HG02870 (cell line): Measurements from ENCODE around the gene ZNF835.

ENCODE experiments used
- ATAC-seq: cut with Tn5 transposase; IDR thresholded peaks from one replicate; pipeline ENCODE4 v1.9.1; 2021; ENCODE audit warnings: mild to moderate bottlenecking, moderate library complexity; ENCODE audit not compliant: unreplicated experiment

Gene ZNF835

DNA sequence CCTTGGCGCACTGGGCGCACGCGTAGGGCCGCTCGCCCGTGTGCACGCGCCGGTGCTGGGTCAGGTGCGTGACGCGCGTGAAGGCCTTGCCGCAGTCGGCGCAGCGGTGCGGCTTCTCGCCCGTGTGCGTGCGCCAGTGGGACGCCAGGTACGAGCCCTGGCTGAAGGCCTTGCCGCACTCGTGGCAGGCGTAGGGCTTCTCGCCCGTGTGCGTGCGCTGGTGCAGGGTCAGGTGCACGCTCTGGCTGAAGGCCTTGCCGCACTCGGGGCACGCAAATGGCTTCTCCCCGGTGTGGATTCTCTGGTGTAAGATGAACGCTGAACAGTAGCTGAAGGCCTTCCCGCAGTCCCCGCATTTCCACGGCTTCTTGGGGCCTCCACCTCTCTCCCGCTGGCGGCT lies 7.0 kb downstream of the ZNF835 start:
- no peak for ATAC-seq

DNA sequence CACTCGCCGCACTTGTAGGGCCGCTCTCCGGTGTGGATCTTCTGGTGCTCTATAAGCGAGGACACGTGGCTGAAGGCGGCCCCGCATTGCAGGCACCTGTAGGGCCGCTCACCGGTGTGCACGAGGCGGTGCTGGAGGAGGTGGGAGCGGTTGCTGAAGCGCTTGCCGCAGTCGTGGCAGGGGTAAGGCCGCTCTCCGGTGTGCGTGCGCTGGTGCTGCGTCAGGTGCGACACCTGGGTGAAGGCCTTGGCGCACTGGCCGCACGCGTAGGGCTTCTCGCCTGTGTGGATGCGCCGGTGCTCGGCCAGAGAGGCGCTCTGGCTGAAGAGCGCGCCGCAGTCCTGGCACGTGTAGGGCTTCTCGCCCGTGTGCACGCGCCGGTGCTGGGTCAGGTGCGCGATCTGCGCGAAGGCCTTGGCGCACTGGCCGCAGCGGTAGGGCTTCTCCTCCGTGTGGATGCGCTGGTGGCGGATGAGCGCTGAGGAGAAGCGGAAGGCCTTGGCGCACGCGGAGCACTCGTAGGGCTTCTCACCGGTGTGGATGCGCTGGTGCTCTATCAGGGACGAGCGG lies 7.5 kb downstream of the ZNF835 start:
- ATAC-seq, result no peak

DNA sequence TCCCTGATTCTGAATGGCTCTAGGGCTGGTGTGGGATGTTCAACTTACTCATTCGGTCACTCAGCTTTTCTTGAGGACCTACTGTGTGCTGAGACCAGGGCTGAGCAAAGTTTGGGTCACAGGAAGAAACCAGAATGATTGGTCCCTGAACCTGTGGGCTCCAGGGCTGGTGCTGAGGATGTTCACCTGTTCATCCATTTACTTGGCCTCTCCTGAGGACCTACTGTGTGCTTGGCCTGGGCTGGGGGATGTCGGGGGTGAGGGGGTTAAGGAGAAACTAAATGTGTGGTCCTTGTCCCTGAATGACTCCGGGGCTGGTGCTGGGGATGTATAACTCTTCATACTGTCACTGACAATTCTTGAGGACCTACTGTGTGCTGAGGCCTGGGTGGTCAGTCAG lies 10.3 kb downstream of the ZNF835 start:
- no peak for ATAC-seq

DNA sequence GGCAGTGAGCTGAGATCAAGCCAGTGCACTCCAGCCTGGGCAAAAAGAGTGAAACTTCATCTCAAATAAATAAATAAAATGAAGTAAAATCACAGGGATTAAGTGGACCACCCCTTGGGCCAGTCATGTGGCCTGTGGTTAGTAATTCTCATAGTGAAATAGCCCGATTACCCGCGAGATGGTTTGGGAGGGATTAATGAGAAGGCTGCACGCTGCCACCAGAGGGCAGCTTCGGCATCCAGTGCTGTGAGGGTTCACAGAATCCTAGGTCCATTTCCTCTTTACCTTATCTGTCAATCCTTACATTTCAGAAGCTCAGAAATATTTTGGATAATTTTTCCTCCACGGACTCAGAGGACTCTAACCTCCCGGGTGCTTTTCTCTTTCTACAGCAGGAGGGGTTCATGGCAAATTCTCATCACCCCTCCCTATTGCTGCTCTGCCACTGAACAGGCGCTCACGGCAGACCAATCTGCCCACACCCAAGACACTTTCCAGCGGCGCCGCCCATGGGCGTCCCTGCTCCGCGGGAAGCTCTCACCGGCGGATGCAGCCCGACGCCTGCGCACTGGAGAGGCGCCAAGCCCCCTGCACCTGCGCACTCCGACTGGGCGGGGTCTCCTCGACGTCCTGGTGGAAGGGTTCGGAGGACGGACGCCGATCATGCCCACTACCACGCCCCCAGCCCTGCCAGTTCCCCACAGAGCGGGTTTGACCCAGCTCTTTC lies 11.0 kb downstream of the ZNF835 start:
- ATAC-seq, result no peak

DNA sequence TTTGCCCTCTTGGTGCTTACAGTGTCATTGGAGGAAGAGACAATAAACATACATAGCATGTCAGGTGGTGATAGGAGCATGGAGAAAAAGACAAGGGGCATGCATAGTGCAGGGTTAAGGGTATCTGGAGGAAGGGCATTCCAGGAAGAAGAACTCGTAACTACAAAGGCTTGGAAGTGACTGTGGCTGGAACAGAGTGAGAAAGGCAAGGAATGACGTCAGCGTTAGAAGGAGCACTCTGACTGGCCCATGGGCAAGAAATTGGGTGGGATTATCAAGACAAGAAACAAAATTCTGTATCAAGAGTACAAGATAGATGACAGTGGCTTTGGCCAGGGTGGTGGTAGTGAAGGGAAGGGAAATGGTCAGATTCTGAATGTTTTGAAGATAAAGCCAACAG lies 17.4 kb downstream of the ZNF835 start:
- ATAC-seq, result no peak

DNA sequence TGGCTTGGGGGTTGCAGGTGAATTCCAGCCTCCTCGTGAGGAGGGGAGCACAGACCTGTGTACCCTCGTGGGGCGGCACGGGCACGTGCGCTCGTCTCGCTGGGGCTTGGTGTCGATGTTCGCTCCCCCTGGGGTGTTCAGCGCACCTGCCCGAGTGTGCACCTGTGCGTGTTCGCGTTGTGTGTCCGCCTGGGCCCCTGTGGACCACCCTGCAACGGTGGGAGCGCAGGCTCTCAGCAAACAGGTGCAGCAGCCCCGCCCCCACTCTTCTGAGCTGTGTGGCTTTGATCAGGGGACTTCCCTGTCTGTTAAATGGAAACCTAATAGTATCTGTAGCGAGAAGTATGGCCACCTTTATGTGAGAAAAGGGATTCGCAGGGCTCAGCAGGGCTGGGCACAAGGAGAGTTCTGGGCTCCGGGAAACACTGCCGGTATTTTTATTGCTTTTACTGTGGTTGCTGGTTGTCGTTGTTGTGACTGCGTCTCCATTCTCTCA lies 28.0 kb downstream of the ZNF835 start:
- ATAC-seq, result no peak

DNA sequence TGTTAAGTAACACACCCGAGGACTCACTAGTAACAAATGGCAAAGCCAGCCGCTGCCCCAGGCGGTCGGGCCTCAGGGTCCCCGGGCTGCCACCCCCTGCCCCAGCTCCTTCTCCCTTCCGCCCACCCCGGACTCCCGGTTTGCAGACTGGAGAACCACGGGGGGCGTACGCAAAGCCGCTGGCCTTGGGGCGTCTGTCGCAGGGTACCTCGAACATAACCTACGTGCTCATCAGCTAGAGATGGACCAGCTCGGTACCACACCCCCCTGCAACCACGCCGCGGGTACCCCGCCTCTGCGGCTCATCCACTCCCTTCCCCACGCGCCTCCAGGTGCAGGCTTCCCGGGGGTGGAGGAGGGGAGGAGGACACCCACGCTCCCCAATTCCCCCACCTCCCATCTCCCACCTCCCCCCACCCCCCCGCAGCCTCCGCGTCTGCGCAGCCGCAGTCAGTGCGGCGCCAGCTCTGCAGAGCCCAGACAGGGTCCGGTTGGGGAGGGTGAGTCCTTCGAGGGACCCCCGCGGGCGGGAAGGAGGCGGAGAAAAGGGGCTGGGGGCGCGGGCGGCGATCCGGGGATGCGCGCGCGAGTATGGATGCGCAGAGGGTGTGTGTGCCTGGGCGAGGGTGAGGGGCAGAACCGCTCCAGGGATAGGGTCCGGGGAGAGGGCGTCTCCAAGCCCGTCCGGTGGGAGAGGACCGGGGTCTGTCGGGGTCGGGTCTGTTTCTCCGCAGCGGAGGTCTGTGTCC lies 28.7 kb downstream of the ZNF835 start, which contains the start of gene SMIM17:
SMIM17 (plus strand) TSS at position 449 of the 749 bp plus-strand sequence. CDS start 2,509 bp downstream, outside the sequence.
- no peak for ATAC-seq

DNA sequence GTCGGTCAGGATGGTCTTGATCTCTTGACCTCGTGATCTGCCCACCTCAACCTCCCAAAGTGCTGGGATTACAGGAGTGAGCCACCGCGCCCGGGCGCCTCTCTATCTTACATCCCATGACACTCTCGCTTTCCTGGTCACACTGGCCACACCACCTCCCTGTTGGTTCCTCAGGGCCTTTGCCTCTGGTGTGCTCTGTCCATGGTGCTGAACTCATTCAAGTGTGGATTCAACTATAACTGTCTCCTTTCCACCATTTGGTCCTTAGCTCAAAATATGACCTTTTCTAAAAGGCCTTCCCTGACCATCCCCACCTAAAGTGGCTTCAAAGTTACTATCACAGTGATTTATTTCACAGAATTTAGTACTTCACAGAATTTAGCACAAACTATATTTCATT lies 32.3 kb downstream of the ZNF835 start:
- ATAC-seq, result no peak

DNA sequence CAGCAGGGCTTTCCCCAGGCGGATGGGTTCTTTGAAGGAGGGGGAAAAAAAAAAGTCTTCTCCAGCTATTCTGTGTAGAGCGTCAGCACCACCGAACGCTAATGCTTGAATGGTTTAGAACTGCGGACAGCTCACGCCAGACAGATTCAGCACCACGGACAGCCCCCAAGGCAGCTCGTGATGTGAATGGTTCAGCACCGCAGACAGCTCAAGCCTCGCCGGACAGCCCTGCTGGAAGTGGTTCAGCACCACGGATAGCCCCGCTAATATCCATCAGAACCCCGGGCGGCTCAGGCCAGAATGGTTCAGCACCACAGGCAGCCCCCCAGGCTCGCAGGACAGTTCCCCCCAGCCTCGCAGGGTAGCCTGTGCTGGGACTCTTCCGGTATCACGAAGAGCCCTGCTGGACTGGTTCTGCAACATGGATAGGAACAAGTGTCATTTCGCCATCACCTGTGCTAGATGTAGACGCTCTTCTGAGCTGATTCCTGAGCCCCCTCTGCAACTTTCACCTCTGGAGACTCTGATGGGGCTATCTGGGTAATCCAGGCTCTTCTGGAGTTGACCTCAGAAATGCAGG lies 33.5 kb downstream of the ZNF835 start:
- ATAC-seq, result no peak

DNA sequence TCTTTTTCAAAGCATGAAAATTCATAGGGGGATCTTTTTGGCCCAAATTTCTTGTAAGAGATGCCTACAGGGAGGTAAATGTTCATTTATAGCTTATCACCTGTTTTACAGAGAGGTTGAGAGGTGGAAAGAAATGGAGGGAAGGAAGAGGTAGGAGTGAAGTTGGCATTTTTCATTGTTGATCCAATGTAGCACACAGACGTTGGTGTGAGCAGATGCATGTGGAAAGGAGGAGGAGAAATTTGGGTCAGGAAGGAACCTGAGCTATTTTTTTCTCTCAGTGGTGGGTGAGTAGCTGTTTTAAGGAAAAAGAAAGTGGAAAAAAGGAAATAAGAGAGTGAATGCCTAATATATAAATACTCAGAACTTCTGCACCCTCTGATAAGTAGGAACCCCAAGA lies 38.5 kb downstream of the ZNF835 start:
- no peak for ATAC-seq

DNA sequence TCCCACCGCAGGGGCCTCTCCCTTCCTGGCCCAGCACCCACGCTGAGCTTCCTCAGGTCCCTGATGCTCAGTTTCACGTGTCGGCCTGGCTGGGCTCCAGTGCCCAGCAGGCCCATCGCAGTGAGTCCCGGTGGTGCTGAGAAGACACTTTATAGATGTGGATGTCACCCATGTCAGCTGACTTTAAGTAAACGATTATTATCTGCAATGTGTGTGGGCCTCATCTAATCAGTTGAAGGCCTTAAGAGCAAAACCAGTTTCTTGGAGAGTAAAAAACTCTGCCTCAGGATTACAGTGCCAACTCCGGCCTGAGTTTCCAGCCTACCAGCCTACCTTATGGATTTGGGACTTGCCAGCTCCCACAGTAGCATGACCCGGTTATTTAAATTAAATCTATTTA lies 45.8 kb downstream of the ZNF835 start:
- ATAC-seq, result no peak

DNA sequence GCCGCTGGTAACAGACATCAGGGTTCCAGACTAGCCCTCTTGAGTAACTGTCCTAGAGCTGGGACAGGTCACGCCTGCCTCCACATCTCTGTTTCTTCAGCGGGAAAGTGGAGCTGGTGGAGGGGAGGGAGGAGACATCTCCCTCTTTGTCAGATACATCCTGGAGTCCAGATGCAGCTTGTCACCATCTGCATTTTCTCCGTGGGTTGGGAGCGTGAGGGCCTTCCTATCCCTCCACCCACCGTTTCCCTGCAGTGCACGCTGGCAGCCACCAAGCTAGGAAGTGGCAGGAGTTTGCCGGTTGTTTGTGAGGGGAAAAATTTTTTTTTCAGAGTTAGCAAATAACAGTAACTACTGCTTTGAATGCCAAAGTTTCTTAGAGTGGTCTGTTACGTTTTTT lies 48.6 kb downstream of the ZNF835 start:
- ATAC-seq, result no peak

DNA sequence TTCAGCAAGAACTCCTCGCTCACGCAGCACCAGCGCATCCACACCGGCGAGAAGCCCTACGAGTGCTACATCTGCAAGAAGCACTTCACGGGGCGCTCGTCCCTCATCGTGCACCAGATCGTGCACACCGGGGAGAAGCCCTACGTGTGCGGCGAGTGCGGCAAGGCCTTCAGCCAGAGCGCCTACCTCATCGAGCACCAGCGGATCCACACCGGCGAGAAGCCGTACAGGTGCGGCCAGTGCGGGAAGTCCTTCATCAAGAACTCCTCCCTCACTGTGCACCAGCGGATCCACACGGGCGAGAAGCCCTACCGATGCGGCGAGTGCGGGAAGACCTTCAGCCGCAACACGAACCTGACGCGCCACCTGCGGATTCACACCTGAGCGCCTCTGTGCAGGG lies 49.2 kb downstream of the ZNF835 start:
- ATAC-seq, result no peak

DNA sequence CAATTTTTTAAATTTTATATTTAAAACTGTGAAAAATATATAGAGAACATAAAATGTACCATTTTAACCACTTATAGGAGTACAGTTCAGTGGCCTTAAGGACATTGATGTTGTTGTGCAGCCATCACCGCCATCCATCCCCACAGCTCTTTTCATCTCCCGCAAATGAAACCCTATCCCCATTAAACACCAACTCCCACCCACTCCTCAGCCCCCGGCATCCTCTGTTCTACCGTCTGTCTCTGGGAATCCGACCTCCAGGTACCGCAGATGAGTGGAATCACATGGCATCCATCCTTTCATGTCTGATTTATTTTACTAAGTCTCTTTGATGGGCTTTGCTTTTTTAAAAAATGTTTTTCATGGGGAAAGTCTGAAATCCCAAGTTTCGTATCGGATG lies 52.4 kb downstream of the ZNF835 start:
- ATAC-seq, result no peak

DNA sequence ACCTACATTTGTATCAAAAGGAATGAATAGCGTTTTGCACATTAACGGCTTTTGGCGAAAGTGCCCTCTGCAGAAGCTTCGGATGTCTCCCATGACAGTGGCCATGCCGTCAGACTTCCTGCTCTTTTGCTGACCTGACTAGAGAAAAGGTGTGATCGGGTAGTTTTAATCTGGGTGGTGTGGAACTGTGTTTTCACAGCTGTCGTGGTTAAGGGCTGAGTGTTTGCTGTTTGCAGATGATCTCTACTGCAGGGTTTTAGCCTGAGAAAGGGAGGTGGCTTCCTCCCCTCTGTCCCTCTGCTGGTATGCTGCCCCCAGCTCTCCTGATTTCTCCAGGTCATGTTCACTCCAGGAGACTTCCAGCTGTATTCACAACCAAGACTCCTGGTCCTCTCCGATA lies 54.0 kb downstream of the ZNF835 start:
- no peak for ATAC-seq

DNA sequence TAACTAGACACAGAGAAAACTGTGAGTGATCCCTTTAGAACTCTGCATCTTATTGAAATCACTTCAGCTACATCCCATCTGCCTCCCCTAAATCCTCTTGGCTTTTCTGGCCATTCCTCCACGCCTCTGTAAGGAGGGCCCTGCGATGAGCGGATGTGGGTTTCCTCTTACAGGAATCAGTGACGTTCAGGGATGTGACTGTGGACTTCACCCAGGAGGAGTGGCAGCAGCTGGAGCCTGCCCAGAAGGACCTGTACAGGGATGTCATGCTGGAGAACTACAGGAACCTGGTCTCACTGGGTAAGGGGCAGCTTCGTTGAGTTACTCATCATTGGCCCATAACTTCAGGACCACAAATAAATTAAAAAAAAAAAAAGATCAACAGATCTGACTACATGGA lies 57.9 kb downstream of the ZNF835 start:
- no peak for ATAC-seq

DNA sequence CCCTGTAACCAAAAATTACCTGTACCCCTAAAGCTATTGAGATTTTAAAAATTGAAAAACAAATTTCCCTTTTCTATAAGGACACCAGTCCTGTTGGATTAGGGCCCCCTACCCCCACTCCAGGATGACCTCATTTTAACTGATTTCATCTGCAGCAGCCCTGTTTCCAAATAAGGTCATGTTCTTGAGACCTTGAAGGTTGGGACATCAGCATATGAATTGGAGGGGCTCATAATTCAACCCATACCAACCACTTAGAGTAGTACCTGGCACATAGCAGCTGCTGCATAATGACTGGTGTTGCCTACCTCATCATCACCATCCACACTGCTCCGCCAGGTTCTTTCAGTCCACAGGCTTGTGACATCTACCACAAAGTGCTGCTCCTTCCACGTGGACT lies 58.8 kb downstream of the ZNF835 start:
- no peak for ATAC-seq
